HepG2 (cell line): ENCODE results near the gene RALBP1.

Experiments used
- EHMT2 ChIP-seq: fragments of 200-600 bp; sonication (generic); IDR thresholded peaks from 2 replicates; pipeline ENCODE4 v1.7.0; 2017; ENCODE audit warnings: antibody characterized with exemption, low read depth, low read length, borderline replicate concordance
- POLR2A ChIP-seq, 2 experiments: IDR thresholded peaks; 2 replicates each; pipeline ENCODE4 v1.6.1; 2011; ENCODE audit warnings: low read depth in 2 of 2, low read length in 2 of 2, mild to moderate bottlenecking in 1 of 2, moderate library complexity in 1 of 2; ENCODE audit not compliant: insufficient read depth in 1 of 2
- TF ChIP-seq, protein P1 (sequence below): IDR thresholded peaks from 2 replicates; pipeline ENCODE4 v1.6.1; 2012; ENCODE audit warnings: inconsistent platforms

DNA sequence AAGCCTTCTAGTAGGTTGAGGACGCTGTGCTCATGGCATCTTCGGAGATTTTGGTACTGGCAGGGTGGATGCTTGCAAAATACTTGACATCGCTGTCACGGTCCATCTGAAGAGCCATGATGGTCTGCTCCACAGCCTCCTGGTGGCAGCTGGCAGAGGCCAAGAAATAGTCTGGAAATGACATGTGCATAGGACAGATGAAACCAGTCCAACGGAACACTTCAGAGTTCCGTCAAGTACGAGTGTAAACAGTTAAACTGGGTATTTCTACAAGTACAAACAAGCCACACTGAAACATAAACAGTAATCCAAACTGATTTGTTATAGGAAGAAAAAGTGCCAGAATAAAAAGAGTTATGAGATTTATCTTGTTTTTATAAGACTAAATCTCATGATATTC, 72.5 kb downstream of the RALBP1 start:
- TF ChIP-seq, protein P1, sequence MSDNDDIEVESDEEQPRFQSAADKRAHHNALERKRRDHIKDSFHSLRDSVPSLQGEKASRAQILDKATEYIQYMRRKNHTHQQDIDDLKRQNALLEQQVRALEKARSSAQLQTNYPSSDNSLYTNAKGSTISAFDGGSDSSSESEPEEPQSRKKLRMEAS, result no peak
- TF ChIP-seq POLR2A (IDR thresholded peaks at IDR 0.05; ENCODE audit: insufficient read depth in 1 of 2, low read depth in 2 of 2, low read length in 2 of 2) (no peak), EHMT2 (no peak)
